ENCODE results near the gene CFHR4. TPM values are rescaled to one million over a fixed set of nuclear protein-coding genes. Genes with fewer than 3 reads are reported as not detected.

The CFHR4 gene
- total and polyA plus RNA-seq, 2 of the 4 experiments (the other 2 are of a cell fraction) = not detected

Other genes with a start within 250 kb of the CFHR4 start
- 6.3 and 12.8 TPM in 2 replicates for gene CFH, start 236.0 kb upstream of the CFHR4 start, total RNA-seq (2012; rRNA removed)
- gene CFH, start 236.0 kb upstream of the CFHR4 start, polyA plus RNA-seq (2012; rRNA removed) = 9.8 and 12.1 TPM in 2 replicates
- not detected in 2 replicates for gene CFHR3, start 113.2 kb upstream of the CFHR4 start, total RNA-seq (2012; rRNA removed)
- gene CFHR3, start 113.2 kb upstream of the CFHR4 start, polyA plus RNA-seq (2012; rRNA removed) = not detected in 2 replicates
- gene CFHR1, start 68.3 kb upstream of the CFHR4 start, total RNA-seq (2012; rRNA removed) = not detected in 2 replicates
- gene CFHR1, start 68.3 kb upstream of the CFHR4 start, polyA plus RNA-seq (2012; rRNA removed) = not detected in 2 replicates
- not detected in 2 replicates for gene CFHR2, start 55.7 kb downstream of the CFHR4 start, total RNA-seq (2012; rRNA removed)
- not detected in 2 replicates for gene CFHR2, start 55.7 kb downstream of the CFHR4 start, polyA plus RNA-seq (2012; rRNA removed)
- gene CFHR5, start 89.5 kb downstream of the CFHR4 start, total RNA-seq (2012; rRNA removed) = not detected in 2 replicates
- not detected in 2 replicates for gene CFHR5, start 89.5 kb downstream of the CFHR4 start, polyA plus RNA-seq (2012; rRNA removed)
- gene F13B, start 179.2 kb downstream of the CFHR4 start, total RNA-seq (2012; rRNA removed) = not detected in 2 replicates
- gene F13B, start 179.2 kb downstream of the CFHR4 start, polyA plus RNA-seq (2012; rRNA removed) = not detected in 2 replicates